Epithelial cell of proximal tubule (primary cell): ENCODE measurements around the gene CACNA2D2. TPM values are rescaled to one million over a fixed set of nuclear protein-coding genes. Genes with fewer than 3 reads are reported as not detected.

Experiments
- DNase-seq: peaks from one replicate; pipeline ENCODE4 v3.0.0-alpha.2; 2011; ENCODE audit warnings: low read depth
- H3K4me3 ChIP-seq: 2 replicates; pipeline ENCODE4 v1.5.1; 2011; ENCODE audit warnings: low read depth, mild to moderate bottlenecking, low read length
- CTCF ChIP-seq: conservative IDR thresholded peaks from 2 replicates; pipeline ENCODE4 v1.5.1; 2012; ENCODE audit warnings: low read depth, mild to moderate bottlenecking, low read length
- total RNA-seq: library from RNA; depleted of rRNA; stranded (reverse); fragments of >200 nt; gene quantifications from 2 replicates; pipeline ENCODE4 v1.2.3, GENCODE V29; 2015

CACNA2D2 gene
- total RNA-seq, 1 donor from 2014 or later, result not detected

- no peak for TF ChIP-seq CTCF
- DNase-seq, result no peak
- no peak overlapping the region for H3K4me3 ChIP-seq
Observed at GRCh38 chr3:50525191-50525910, 21.9 kb upstream of the CACNA2D2 start.

GRCh38 chr3:50524746-50525145, 21.3 kb upstream of the CACNA2D2 start:
- TF ChIP-seq CTCF, result no peak
- no peak overlapping the region for H3K4me3 ChIP-seq
- no peak for DNase-seq

DNA sequence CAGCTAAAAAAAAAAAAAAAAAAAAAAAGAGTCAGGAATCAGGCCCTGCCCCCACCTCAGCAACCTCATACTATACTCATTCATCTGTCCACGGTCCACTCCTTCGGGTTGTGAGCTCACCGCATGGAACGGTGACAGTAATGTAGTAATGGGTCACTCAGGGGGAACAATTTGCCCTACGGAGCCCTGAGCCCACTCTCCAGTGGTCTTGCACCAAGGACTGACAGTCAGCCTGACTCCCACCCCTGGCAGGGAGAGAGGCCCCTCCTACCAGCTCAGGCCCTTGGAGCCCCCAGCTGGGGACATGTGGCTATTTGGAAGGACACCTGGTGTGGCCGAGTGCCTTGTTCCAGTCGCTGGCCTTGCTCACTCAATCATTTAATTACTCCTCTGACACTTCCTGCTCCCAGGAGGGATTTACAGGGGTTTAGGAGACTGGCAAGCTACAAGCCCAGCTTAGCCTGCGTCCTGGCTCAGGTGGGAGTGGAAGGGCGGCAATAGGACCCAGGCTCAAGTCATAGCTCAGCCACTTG, 19.9 kb upstream of the CACNA2D2 start:
- no peak for TF ChIP-seq CTCF
- no peak for DNase-seq
- peak overlapping the region; percentile 15 for H3K4me3 ChIP-seq

- DNase-seq, result no peak
- H3K4me3 ChIP-seq, result no peak overlapping the region
- TF ChIP-seq CTCF, result no peak
Observed at GRCh38 chr3:50521572-50521971, 18.1 kb upstream of the CACNA2D2 start.

DNA sequence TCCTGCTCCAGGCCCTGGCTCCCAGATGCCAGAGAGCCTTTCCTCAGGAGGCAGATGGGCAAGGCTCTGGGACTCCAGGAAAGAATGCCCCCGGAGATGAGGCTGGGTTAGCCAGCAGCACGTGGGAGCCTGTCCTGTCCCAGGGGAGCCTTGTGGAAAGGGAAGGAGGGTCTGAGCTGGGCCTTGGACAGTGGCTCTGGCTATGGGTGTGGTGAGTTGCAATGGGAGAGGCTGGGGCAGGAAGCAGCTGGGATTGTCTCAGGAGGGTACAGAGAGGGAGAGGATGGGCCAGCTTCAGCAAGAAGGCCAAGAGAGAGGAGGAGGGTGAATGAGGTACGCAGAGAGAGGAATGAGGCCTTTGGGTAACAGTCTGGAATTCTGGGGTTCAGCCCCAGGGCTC, 17.4 kb upstream of the CACNA2D2 start:
- H3K4me3 ChIP-seq, result no peak overlapping the region
- no peak for DNase-seq
- no peak for TF ChIP-seq CTCF

- no peak for DNase-seq
- TF ChIP-seq CTCF, result peak; percentile 96
- no peak overlapping the region for H3K4me3 ChIP-seq
Observed at GRCh38 chr3:50519471-50520089, 16.1 kb upstream of the CACNA2D2 start.

- DNase-seq, result no peak
- no peak overlapping the region for H3K4me3 ChIP-seq
- no peak for TF ChIP-seq CTCF
Observed at GRCh38 chr3:50518436-50518835, 15.0 kb upstream of the CACNA2D2 start.
